GM10266 (cell line): ENCODE data around the gene TUBB6.

Experiments
- DNase-seq: peaks from one replicate; pipeline ENCODE4 v3.0.0; 2012; ENCODE audit errors: extremely low spot score
- CTCF ChIP-seq: IDR thresholded peaks from 2 replicates; pipeline ENCODE4 v1.5.1; 2012; ENCODE audit warnings: mild to moderate bottlenecking, low read depth; ENCODE audit not compliant: control insufficient read depth, insufficient read depth; ENCODE audit errors: missing control alignments

Gene TUBB6

GRCh38 chr18:12317664-12318333 lies 9.8 kb downstream of the TUBB6 start:
- no peak for DNase-seq
- TF ChIP-seq CTCF = no peak

GRCh38 chr18:12318334-12318697 lies 10.3 kb downstream of the TUBB6 start:
- DNase-seq = no peak
- TF ChIP-seq CTCF = no peak

- no peak for DNase-seq
- TF ChIP-seq CTCF = no peak
These were observed 10.8 kb downstream of the TUBB6 start for GRCh38 chr18:12318857-12319256.

- no peak for TF ChIP-seq CTCF
- no peak for DNase-seq
These were observed 13.3 kb downstream of the TUBB6 start for GRCh38 chr18:12321333-12321732.

- no peak for DNase-seq
These were observed 17.1 kb downstream of the TUBB6 start for GRCh38 chr18:12324991-12325725.

GRCh38 chr18:12325726-12326245 lies 17.7 kb downstream of the TUBB6 start:
- DNase-seq = no peak
- TF ChIP-seq CTCF = no peak

More at GRCh38 chr18:12324991-12325725, 17.1 kb downstream of the TUBB6 start:
- no peak for TF ChIP-seq CTCF

GRCh38 chr18:12326711-12327460 lies 18.8 kb downstream of the TUBB6 start:
- DNase-seq = no peak
- TF ChIP-seq CTCF = no peak
